K562 (cell line): Measurements from ENCODE around the gene NXF1. TPM values are rescaled to one million over a fixed set of nuclear protein-coding genes. Genes with fewer than 3 reads are reported as not detected.

Experiments
- ARID2 ChIP-seq: fragments of 450-650 bp; IDR thresholded peaks from 2 replicates; pipeline ENCODE4 v1.6.1; 2017; ENCODE audit warnings: antibody characterized with exemption, mild to moderate bottlenecking
- C11orf30 ChIP-seq: fragments of 450-650 bp; IDR thresholded peaks from 2 replicates; pipeline ENCODE4 v1.6.1; 2016; ENCODE audit warnings: low read depth, mild to moderate bottlenecking
- DDX20 ChIP-seq: fragments of 450-650 bp; IDR thresholded peaks from 2 replicates; pipeline ENCODE4 v1.6.1; 2016; ENCODE audit warnings: missing genetic modification characterization, low read depth, mild to moderate bottlenecking, missing compliant biosample characterization, moderate library complexity
- EP400 ChIP-seq: fragments of 450-650 bp; IDR thresholded peaks from 2 replicates; pipeline ENCODE4 v1.6.1; 2017; ENCODE audit warnings: antibody characterized with exemption, mild to moderate bottlenecking, moderate library complexity
- HNRNPUL1 ChIP-seq: fragments of 200-400 bp; formaldehyde crosslinking; IDR thresholded peaks from 2 replicates; pipeline ENCODE4 v1.6.1; 2017; ENCODE audit warnings: low read length
- NELFE ChIP-seq: IDR thresholded peaks from 2 replicates; pipeline ENCODE4 v1.6.1; 2011; ENCODE audit warnings: mild to moderate bottlenecking; ENCODE audit not compliant: insufficient read depth, insufficient read length
- PCBP1 ChIP-seq: fragments of 200-400 bp; formaldehyde crosslinking; IDR thresholded peaks from 2 replicates; pipeline ENCODE4 v1.6.1; 2018; ENCODE audit warnings: mild to moderate bottlenecking, low read depth, low read length; ENCODE audit not compliant: poor library complexity, severe bottlenecking
- PREB ChIP-seq: sonication (generic); formaldehyde crosslinking; IDR thresholded peaks from 2 replicates; pipeline ENCODE4 v1.8.1; 2023; ENCODE audit warnings: mild to moderate bottlenecking, missing genetic modification reagents
- SRF ChIP-seq, 2 experiments: fragments of 250-450, 450-650 bp in 1 of 2; sonication (Bioruptor Pico) in 1 of 2; sonication (generic) in 1 of 2; formaldehyde crosslinking; IDR thresholded peaks; 2 replicates each; pipeline versions ENCODE4 v1.5.0 to v1.5.1; 2020 to 2022; ENCODE audit warnings: mild to moderate bottlenecking in 1 of 2, missing genetic modification reagents in 1 of 2
- STAT5A ChIP-seq: IDR thresholded peaks from 2 replicates; pipeline ENCODE4 v1.6.1; 2012; ENCODE audit warnings: low read length, inconsistent platforms, borderline replicate concordance
- ZKSCAN3 ChIP-seq: fragments of 250-450 bp; sonication (Bioruptor Pico); IDR thresholded peaks from 2 replicates; pipeline ENCODE4 v1.4.0; 2020
- ZNF311 ChIP-seq: fragments of 250-450 bp; sonication (Bioruptor Pico); IDR thresholded peaks from 2 replicates; pipeline ENCODE4 v1.4.0; 2020; ENCODE audit warnings: mild to moderate bottlenecking, moderate library complexity
- ZNF609 ChIP-seq: sonication (generic); formaldehyde crosslinking; IDR thresholded peaks from 2 replicates; pipeline ENCODE4 v1.8.1; 2023; ENCODE audit warnings: missing genetic modification reagents, mild to moderate bottlenecking, borderline replicate concordance
- ZNF764 ChIP-seq: fragments of 250-450 bp; sonication (Bioruptor Pico); IDR thresholded peaks from 2 replicates; pipeline ENCODE4 v1.4.0; 2020; ENCODE audit warnings: low read depth, mild to moderate bottlenecking, moderate library complexity
- polyA plus RNA-seq, 8 experiments: library from polyadenylated mRNA; depleted of rRNA in 4 of 8; stranded (reverse) in 5 of 8; unstranded in 3 of 8; fragments of >200 nt; fragmentation: Nextera tagmentation in 2 of 8; fragmentation: Illumina TruSeq in 1 of 8; extraction: Ambion mirVana in 2 of 8; extraction: Trizol in 1 of 8; gene quantifications; 2 replicates each; pipeline versions ENCODE4 v1.2.1 to v1.2.3, GENCODE V29; 2011 to 2014; ENCODE audit warnings: inconsistent platforms in 1 of 8, missing spikeins in 1 of 8
- total RNA-seq, 7 experiments: library from RNA; depleted of rRNA in 6 of 7; stranded (reverse); fragments of >200 nt in 6 of 7; fragmentation: Illumina TruSeq in 2 of 7; extraction: Trizol in 2 of 7; gene quantifications; 2 replicates each; pipeline versions ENCODE4 v1.2.1 to v1.2.3, GENCODE V29; 2011 to 2021; ENCODE audit warnings: low replicate concordance in 1 of 7
- TF ChIP-seq, protein P1 (sequence below): fragments of 450-650 bp; conservative IDR thresholded peaks from 2 replicates; pipeline ENCODE4 v1.6.1; 2016; ENCODE audit warnings: missing genetic modification characterization, low read depth, mild to moderate bottlenecking, missing compliant biosample characterization, moderate library complexity
- TF ChIP-seq, protein P2 (sequence below), 2 experiments: fragments of 450-650 bp in 1 of 2; IDR thresholded peaks; 2 replicates each; pipeline ENCODE4 v1.6.1; 2011 to 2017; ENCODE audit warnings: low read depth in 2 of 2, antibody characterized with exemption in 1 of 2, borderline replicate concordance in 1 of 2, low read length in 1 of 2, mild to moderate bottlenecking in 1 of 2, mixed read lengths in 1 of 2; ENCODE audit not compliant: control insufficient read depth in 1 of 2

The NXF1 gene
- total and polyA plus RNA-seq, 9 of the 15 experiments (the other 6 are each of a cell fraction or from before 2014, with no cell fraction given), result 18.1 to 98.3 (median 35.8) TPM

DNA sequence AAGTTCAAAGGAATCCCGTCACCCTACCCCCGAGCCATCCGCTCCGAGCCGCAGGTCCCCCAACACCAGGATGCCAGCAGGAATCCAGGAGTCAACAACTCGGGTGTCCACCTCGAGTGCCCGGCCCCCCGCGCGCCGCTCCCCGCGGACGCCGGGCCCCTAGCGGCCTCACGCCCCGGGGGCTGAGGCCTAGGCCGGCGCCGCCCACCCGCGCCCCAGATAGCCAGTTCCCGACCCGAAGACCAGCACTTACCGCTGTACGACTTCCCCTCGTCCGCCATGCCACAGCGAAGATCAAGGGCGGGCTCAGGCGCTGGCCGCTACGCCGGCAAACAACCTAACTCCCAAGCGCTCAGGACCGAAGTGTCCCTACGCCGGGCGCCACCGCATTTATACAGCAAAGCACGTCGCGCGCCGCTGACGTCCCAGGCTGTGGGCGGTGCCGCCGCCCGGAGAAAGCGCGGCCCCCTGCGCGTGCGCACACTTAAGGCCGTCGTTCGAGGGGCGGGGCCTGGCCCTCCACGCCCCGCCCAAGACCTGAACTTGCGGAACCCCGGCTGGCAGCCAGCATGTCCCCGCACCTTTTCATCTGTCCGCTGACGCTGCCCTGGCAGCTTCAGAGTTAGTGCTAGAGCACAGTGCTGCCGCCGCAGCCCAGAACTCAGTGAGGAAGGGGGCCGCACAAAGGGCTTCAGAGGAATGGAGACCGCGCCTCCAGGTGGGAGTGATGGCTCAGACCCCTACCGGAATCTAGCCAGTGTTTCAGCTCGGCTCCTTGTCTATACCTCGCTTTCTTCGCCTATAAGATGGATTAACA lies at the start of gene NXF1 (continued):
- TF ChIP-seq ZNF764 (CRISPR knock-in tag) (no peak), HNRNPUL1 (no peak), C11orf30 (peak; percentile 83), PREB (no peak), PCBP1 (peak; percentile 98), ZNF311 (CRISPR knock-in tag) (no peak), ZNF609 (CRISPR knock-in tag) (0 out of 2 replicates have a peak, but pooled peaks have one; percentile 40), STAT5A (no peak), EP400 (peak; percentile 76), NELFE (peak; percentile 93), ARID2 (no peak), SRF (CRISPR knock-in tag; IDR thresholded peaks at IDR 0.05) (peak in 1 of 2 experiments; percentile 79; a peak in 1 of 4 replicates), DDX20 (tag) (no peak), ZKSCAN3 (CRISPR knock-in tag) (no peak)
- TF ChIP-seq, protein P1, sequence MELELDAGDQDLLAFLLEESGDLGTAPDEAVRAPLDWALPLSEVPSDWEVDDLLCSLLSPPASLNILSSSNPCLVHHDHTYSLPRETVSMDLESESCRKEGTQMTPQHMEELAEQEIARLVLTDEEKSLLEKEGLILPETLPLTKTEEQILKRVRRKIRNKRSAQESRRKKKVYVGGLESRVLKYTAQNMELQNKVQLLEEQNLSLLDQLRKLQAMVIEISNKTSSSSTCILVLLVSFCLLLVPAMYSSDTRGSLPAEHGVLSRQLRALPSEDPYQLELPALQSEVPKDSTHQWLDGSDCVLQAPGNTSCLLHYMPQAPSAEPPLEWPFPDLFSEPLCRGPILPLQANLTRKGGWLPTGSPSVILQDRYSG, result no peak
- TF ChIP-seq, protein P2, sequence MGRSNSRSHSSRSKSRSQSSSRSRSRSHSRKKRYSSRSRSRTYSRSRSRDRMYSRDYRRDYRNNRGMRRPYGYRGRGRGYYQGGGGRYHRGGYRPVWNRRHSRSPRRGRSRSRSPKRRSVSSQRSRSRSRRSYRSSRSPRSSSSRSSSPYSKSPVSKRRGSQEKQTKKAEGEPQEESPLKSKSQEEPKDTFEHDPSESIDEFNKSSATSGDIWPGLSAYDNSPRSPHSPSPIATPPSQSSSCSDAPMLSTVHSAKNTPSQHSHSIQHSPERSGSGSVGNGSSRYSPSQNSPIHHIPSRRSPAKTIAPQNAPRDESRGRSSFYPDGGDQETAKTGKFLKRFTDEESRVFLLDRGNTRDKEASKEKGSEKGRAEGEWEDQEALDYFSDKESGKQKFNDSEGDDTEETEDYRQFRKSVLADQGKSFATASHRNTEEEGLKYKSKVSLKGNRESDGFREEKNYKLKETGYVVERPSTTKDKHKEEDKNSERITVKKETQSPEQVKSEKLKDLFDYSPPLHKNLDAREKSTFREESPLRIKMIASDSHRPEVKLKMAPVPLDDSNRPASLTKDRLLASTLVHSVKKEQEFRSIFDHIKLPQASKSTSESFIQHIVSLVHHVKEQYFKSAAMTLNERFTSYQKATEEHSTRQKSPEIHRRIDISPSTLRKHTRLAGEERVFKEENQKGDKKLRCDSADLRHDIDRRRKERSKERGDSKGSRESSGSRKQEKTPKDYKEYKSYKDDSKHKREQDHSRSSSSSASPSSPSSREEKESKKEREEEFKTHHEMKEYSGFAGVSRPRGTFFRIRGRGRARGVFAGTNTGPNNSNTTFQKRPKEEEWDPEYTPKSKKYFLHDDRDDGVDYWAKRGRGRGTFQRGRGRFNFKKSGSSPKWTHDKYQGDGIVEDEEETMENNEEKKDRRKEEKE (IDR thresholded peaks at IDR 0.05; ENCODE audit: borderline replicate concordance in 1 of 2, control insufficient read depth in 1 of 2, low read depth in 2 of 2, low read length in 1 of 2), result no peak
